Gastroesophageal sphincter (tissue), 4 donors: ENCODE data around the gene BMI1. TPM values are rescaled to one million over a fixed set of nuclear protein-coding genes. Genes with fewer than 3 reads are reported as not detected.

Experiments used
- ATAC-seq: fragments of 150-250 bp; one replicate; pipeline ENCODE4 v1.9.1; 2016; ENCODE audit warnings: mild to moderate bottlenecking, moderate library complexity
- H3K27ac ChIP-seq, 4 donors: fragments of 200-600 bp; sonication (generic) in 3 of 4; 1 replicate in 3 of 4; 2 replicates in 1 of 4; pipeline ENCODE4 v1.5.1; 2016 to 2019
- H3K27me3 ChIP-seq: fragments of 200-600 bp; sonication (generic); one replicate; pipeline ENCODE4 v1.5.1; 2019
- H3K36me3 ChIP-seq, 2 donors: fragments of 200-600 bp; sonication (generic); one replicate each; pipeline ENCODE4 v1.5.1; 2019; ENCODE audit warnings: control low read depth in 1 of 2
- H3K4me1 ChIP-seq, 3 donors: fragments of 200-600 bp; sonication (generic); 1 replicate in 2 of 3; 2 replicates in 1 of 3; pipeline ENCODE4 v1.5.1; 2016 to 2019; ENCODE audit warnings: control low read depth in 2 of 3
- H3K4me3 ChIP-seq, 2 donors: fragments of 200-600 bp; sonication (generic); one replicate each; pipeline ENCODE4 v1.5.1; 2019; ENCODE audit warnings: mild to moderate bottlenecking in 1 of 2, moderate library complexity in 1 of 2
- H3K9me3 ChIP-seq, 3 donors: fragments of 200-600 bp; sonication (generic); one replicate each; pipeline ENCODE4 v1.5.1; 2017 to 2019; ENCODE audit warnings: control low read depth in 2 of 3
- EP300 ChIP-seq: sonication (generic); formaldehyde crosslinking; IDR thresholded peaks from one replicate; pipeline ENCODE4 v1.6.1; 2017; ENCODE audit warnings: antibody characterized with exemption, mild to moderate bottlenecking
- POLR2A ChIP-seq, 2 donors: fragments of 450-650 bp; IDR thresholded peaks; one replicate each; pipeline ENCODE4 v1.6.1; 2017; ENCODE audit warnings: antibody characterized with exemption in 2 of 2, mild to moderate bottlenecking in 2 of 2, moderate library complexity in 1 of 2
- POLR2AphosphoS5 ChIP-seq: sonication (generic); formaldehyde crosslinking; IDR thresholded peaks from one replicate; pipeline ENCODE4 v1.6.1; 2017; ENCODE audit warnings: antibody characterized with exemption
- WGBS, 2 donors: methylation state at CpG; one replicate each; pipeline ENCODE4 v1.1.5; 2018; ENCODE audit warnings: low coverage in 1 of 2; 5-methylcytosine and 5-hydroxymethylcytosine counted together
- total RNA-seq, 4 donors: library from RNA; depleted of rRNA; stranded (reverse); fragments of >200 nt; gene quantifications; one replicate each; pipeline ENCODE4 v1.1.0, GENCODE V29; 2016
- TF ChIP-seq, protein P1 (sequence below), 4 experiments: fragments of 200-600 bp in 2 of 4; fragments of 450-650 bp in 2 of 4; sonication (generic) in 1 of 4; IDR thresholded peaks; one replicate each; pipeline ENCODE4 v1.5.1; 2017 to 2019; ENCODE audit warnings: antibody characterized with exemption in 4 of 4, mild to moderate bottlenecking in 2 of 4, moderate library complexity in 2 of 4

The BMI1 gene
- total RNA-seq, 4 donors from 2014 or later: 70.5 to 108 (median 94.3) TPM

GRCh38 chr10:22324893-22325271 lies 4.0 kb downstream of the BMI1 start:
- Histone ChIP-seq H3K4me3 (peak overlapping the region; percentile 62 to 90), H3K27ac (peak overlapping the region in 3 of 4 donors; percentile 77 to 80 (median 78)), H3K36me3 (peaks cover 0 to 35% of the 10 kb centered on the region in 2 donors), H3K9me3 (no peaks in the 10 kb centered on the region), H3K4me1 (peaks cover 10 to 50% (median 26%) of the 10 kb centered on the region in 3 donors), H3K27me3 (no peaks in the 10 kb centered on the region)
- 7 to 10% methylated on average over 7 to 9 of the region's 9 CpGs for WGBS, 2 donors
- no peak for TF ChIP-seq EP300
- TF ChIP-seq, protein P1, sequence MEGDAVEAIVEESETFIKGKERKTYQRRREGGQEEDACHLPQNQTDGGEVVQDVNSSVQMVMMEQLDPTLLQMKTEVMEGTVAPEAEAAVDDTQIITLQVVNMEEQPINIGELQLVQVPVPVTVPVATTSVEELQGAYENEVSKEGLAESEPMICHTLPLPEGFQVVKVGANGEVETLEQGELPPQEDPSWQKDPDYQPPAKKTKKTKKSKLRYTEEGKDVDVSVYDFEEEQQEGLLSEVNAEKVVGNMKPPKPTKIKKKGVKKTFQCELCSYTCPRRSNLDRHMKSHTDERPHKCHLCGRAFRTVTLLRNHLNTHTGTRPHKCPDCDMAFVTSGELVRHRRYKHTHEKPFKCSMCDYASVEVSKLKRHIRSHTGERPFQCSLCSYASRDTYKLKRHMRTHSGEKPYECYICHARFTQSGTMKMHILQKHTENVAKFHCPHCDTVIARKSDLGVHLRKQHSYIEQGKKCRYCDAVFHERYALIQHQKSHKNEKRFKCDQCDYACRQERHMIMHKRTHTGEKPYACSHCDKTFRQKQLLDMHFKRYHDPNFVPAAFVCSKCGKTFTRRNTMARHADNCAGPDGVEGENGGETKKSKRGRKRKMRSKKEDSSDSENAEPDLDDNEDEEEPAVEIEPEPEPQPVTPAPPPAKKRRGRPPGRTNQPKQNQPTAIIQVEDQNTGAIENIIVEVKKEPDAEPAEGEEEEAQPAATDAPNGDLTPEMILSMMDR (IDR thresholded peaks at IDR 0.05): no peak
- TF ChIP-seq POLR2A (IDR thresholded peaks at IDR 0.05): no peak
- TF ChIP-seq POLR2AphosphoS5: no peak
- ATAC-seq: no peak

DNA sequence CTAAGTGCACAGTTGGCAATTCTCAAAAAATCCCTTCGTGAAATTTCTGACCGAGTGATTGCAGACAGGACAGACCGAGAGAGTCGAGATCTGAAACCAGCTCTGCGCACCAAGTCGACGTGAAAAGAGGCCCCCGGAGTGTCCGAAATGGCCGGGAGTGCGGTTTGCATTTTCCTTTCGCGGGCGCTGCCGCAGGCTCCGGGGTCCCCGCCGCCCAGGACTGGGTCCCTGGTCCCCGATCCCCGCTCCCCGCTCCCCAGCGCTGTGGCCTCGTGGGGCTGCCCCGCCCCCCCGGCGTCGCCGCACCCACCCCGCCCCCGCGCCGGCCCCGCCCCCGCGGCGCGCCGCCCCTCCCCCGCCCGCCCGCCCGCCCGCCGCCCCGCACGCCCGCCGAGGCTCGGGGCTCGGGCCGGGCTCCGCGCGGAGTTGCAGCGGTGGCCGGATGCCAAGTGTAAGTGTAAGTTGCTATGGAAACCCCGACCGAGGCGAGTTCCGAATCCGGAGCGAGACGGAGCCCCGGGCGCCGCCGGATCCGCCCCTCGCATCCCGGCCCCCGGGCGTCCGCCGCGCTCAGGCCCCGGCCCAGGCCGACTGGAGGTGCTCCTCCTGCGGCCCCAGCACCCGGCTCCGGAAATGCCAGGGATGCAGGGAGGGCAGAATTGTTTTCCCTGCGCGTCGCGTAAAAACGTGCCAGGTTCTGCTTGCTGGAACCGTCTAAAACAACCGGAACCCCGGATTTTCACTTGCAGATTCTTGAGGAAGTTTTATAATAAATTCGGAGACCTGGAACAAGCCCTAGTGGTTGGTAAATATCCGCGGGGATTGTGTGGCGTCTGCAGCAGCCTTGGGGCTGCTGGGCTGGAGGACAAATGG lies 4.6 kb downstream of the BMI1 start:
- H3K9me3 ChIP-seq: no peaks in the 10 kb centered on the region
- no peaks in the 10 kb centered on the region for H3K27me3 ChIP-seq
- WGBS, 2 donors: 0% methylated on average over 16 of the region's 92 CpGs; no CpG with 5 or more reads in 1 of the 2 donors
- H3K36me3 ChIP-seq: peaks cover 0 to 41% of the 10 kb centered on the region in 2 donors
- TF ChIP-seq POLR2AphosphoS5: no peak
- TF ChIP-seq, protein P1 (IDR thresholded peaks at IDR 0.05): peak in 2 of 4 experiments; percentile 5 to 18
- peak overlapping the region; percentile 62 to 90 for H3K4me3 ChIP-seq
- peak; percentile 70 for ATAC-seq
- H3K4me1 ChIP-seq: peaks cover 10 to 48% (median 26%) of the 10 kb centered on the region in 3 donors
- H3K27ac ChIP-seq: peak overlapping the region in 3 of 4 donors; percentile 77 to 80 (median 78)

- Histone ChIP-seq H3K27me3 (no peaks in the 10 kb centered on the region), H3K9me3 (no peaks in the 10 kb centered on the region), H3K4me1 (peaks cover 10 to 48% (median 26%) of the 10 kb centered on the region in 3 donors), H3K36me3 (peaks cover 0 to 45% of the 10 kb centered on the region in 2 donors), H3K4me3 (peak overlapping the region; percentile 62 to 90), H3K27ac (peak overlapping the region in 3 of 4 donors; percentile 77 to 80 (median 78))
- ATAC-seq: no peak
- TF ChIP-seq POLR2AphosphoS5 (no peak), POLR2A (IDR thresholded peaks at IDR 0.05) (no peak), EP300 (no peak)
- TF ChIP-seq, protein P1 (IDR thresholded peaks at IDR 0.05): no peak
- WGBS, 2 donors: 67 to 71% methylated on average over 7 to 8 of the region's 8 CpGs
Measured at GRCh38 chr10:22326145-22326702, 5.3 kb downstream of the BMI1 start.

DNA sequence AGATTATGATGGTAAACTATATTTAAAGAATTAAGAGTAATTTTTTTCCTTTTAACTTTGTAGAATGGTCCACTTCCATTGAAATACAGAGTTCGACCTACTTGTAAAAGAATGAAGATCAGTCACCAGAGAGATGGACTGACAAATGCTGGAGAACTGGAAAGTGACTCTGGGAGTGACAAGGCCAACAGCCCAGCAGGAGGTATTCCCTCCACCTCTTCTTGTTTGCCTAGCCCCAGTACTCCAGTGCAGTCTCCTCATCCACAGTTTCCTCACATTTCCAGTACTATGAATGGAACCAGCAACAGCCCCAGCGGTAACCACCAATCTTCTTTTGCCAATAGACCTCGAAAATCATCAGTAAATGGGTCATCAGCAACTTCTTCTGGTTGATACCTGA lies 8.3 kb downstream of the BMI1 start:
- TF ChIP-seq EP300: no peak
- no peak for TF ChIP-seq POLR2A (IDR thresholded peaks at IDR 0.05)
- TF ChIP-seq POLR2AphosphoS5: no peak
- TF ChIP-seq, protein P1 (IDR thresholded peaks at IDR 0.05): no peak
- peaks cover 7 to 29% (median 11%) of the 10 kb centered on the region in 3 donors for H3K4me1 ChIP-seq
- H3K27me3 ChIP-seq: peaks cover 5% of the 10 kb centered on the region
- H3K9me3 ChIP-seq: peaks cover 0 to 6% (median 0%) of the 10 kb centered on the region in 3 donors
- H3K4me3 ChIP-seq: no peak overlapping the region
- ATAC-seq: no peak
- peaks cover 0 to 45% of the 10 kb centered on the region in 2 donors for H3K36me3 ChIP-seq
- 88 to 100% methylated on average over 3 of the region's 3 CpGs for WGBS, 2 donors
- no peak overlapping the region for H3K27ac ChIP-seq
